Right cardiac atrium (tissue), 5 donors: Measurements from ENCODE around the gene CRYBA1. TPM values are rescaled to one million over a fixed set of nuclear protein-coding genes. Genes with fewer than 3 reads are reported as not detected.

Experiments used
- ATAC-seq, 2 donors: fragments of 200-7000 bp; cut with Tn5 transposase; one replicate each; pipeline versions ENCODE4 v1.8.0 to v1.9.1; 2020; ENCODE audit warnings: moderate library complexity in 2 of 2, mild to moderate bottlenecking in 1 of 2
- DNase-seq, 3 donors: peaks; one replicate each; pipeline ENCODE4 v3.0.0-alpha.2; 2020
- H3K27ac ChIP-seq: one replicate; pipeline ENCODE4 v1.5.1; 2013; ENCODE audit warnings: mild to moderate bottlenecking, low read length, control low read depth, moderate library complexity
- H3K27me3 ChIP-seq: one replicate; pipeline ENCODE4 v1.6.1; 2013; ENCODE audit not compliant: control insufficient read depth, insufficient read depth
- H3K4me1 ChIP-seq: one replicate; pipeline ENCODE4 v1.6.1; 2013; ENCODE audit warnings: low read length; ENCODE audit not compliant: control insufficient read depth, insufficient read depth
- H3K4me3 ChIP-seq: one replicate; pipeline ENCODE4 v1.5.1; 2013; ENCODE audit warnings: low read length, control low read depth
- H3K9me3 ChIP-seq: one replicate; pipeline ENCODE4 v1.6.1; 2013; ENCODE audit warnings: low read length; ENCODE audit not compliant: control insufficient read depth
- WGBS: extraction: QIAGEN DNeasy Blood & Tissue Kit; methylation state at CpG from one replicate; pipeline ENCODE4 v1.1.7; 2013; 5-methylcytosine and 5-hydroxymethylcytosine counted together
- intact Hi-C, 4 donors: fragments of 100-400 bp; cut with DNase I; formaldehyde crosslinking; loops; one replicate each; pipeline versions ENCODE4 v1.11.0 to v1.14.0; 2022 to 2023
- polyA plus RNA-seq: library from polyadenylated mRNA; stranded (reverse); fragments of 200-250 nt; gene quantifications from one replicate; pipeline ENCODE4 v1.2.3, GENCODE V29; 2013
- total RNA-seq, 4 donors: library from RNA; stranded (reverse); fragmentation: NEBNext Ultra II Directional; extraction: Animal tissue kit (Norgen Biotek cat#: 25700); gene quantifications; one replicate each; pipeline ENCODE4 v1.2.1, GENCODE V29; 2021
- donor health status: healthy with polysubstance abuse.
- donor health status: DM: no; HTN: yes; CAD: no.
- donor health status: DM: no; HTN: no; CAD: no.
- donor health status: DM: no; HTN: yes; CAD: no; lungs with severe emphysema.
- donor health status: DM: yes; HTN: yes; CAD: no.

CRYBA1 gene
- total and polyA plus RNA-seq, 5 donors, result not detected

- Histone ChIP-seq H3K27me3 (no peaks in the 10 kb centered on the region), H3K27ac (no peak overlapping the region), H3K9me3 (no peaks in the 10 kb centered on the region), H3K4me1 (peaks cover 9% of the 10 kb centered on the region), H3K4me3 (no peak overlapping the region)
- WGBS, result 50% methylated on average over 5 of the region's 5 CpGs
- intact Hi-C loops, result loop anchor here in 1 of 4 donors (10.0 kb wide), 1 partner anchor 129 kb away; no protein-coding TSS in a partner anchor
- no peak for ATAC-seq
- no peak for DNase-seq
These were observed 36.8 kb downstream of the CRYBA1 start for GRCh38 chr17:29283496-29283895.

DNA sequence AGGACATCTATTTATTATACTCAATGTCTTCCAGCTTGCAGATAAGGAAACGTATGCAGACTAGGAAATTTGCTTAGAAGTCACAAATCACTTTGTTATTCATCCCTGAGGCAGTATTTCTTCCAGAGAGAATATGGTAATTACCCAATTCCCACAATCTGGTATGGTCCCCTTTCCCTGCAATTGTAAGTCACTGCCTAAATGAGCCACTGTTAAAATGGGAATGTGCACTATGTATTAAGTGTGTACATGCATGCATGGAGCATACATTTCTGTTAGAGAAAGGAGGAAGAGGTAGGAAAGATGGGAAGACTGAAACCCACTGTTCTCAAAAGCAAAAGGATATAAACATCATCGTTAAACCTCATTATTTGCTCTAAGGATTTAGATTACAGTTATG, 37.3 kb downstream of the CRYBA1 start:
- Histone ChIP-seq H3K27ac (no peak overlapping the region), H3K4me3 (no peak overlapping the region), H3K4me1 (peaks cover 12% of the 10 kb centered on the region), H3K27me3 (no peaks in the 10 kb centered on the region), H3K9me3 (no peaks in the 10 kb centered on the region)
- no peak for ATAC-seq
- DNase-seq, result no peak
- intact Hi-C loops, result loop anchor here in 1 of 4 donors (10.0 kb wide), 1 partner anchor 129 kb away; no protein-coding TSS in a partner anchor
- 53% methylated on average over 2 of the region's 2 CpGs for WGBS

DNA sequence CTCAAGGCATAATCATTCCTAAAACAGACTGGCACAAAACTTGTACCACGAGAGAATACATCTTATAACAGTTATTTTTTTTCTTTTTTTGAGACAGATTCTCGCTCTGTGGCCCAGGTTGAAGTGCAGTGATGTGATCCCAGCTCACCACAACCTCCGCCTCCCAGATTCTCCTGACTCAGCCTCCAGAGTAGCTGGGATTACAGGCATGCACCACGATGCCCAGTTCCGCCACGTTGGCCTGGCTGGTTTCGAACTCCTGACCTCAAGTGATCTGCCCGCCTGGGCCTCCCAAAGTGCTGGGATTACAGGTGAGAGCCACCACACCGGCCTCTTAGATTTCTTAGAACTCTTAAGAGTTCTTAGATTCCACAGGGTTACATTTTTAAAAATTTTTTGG, 43.2 kb downstream of the CRYBA1 start:
- intact Hi-C loops, result loop anchor here in 2 of 4 donors (5.0 to 10.0 kb wide), 3 partner anchors 135 to 335 kb away; partner anchors contain the start of gene PHF12 (in 1 of the 2)
- H3K27me3 ChIP-seq, result no peaks in the 10 kb centered on the region
- no peak overlapping the region for H3K4me3 ChIP-seq
- H3K9me3 ChIP-seq, result no peaks in the 10 kb centered on the region
- ATAC-seq (no peak), DNase-seq (no peak)
- WGBS, result 84% methylated on average over 9 of the region's 9 CpGs
- H3K4me1 ChIP-seq, result peaks cover 5% of the 10 kb centered on the region
- no peak overlapping the region for H3K27ac ChIP-seq

DNA sequence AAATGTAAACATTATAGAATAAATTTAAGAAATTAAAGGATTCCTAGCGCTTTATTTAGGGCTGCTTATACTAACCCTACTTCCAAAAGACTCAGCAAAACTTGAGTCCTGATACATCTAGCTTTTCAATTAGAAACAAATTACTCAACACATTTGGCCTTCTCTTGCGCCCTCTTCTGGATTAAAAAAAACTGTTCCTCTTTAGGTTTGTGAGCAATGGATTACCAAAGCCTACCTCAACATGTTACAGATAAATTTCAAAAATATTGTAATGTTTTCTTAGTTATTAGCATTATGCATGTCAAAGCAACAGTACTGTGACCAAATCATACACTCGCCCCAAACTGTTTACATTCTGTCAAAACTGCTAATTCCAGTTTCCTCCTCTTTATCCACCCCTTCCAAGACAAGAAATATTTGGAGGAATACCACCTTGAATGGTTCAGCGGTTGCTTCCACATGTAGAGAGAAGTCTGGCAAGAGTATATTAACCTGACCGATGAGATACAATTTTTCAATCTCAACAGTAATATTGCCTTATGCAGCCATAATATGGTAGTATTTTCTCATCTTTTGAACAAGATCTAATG, 44.6 kb downstream of the CRYBA1 start:
- 14% methylated on average over 5 of the region's 5 CpGs for WGBS
- ATAC-seq, result no peak
- no peaks in the 10 kb centered on the region for H3K27me3 ChIP-seq
- no peak for DNase-seq
- H3K4me3 ChIP-seq, result peak overlapping the region; percentile 91
- peaks cover 4% of the 10 kb centered on the region for H3K4me1 ChIP-seq
- H3K27ac ChIP-seq, result no peak overlapping the region
- H3K9me3 ChIP-seq, result no peaks in the 10 kb centered on the region
- intact Hi-C loops, result loop anchor here in 1 of 4 donors (5.0 to 10.0 kb wide), 2 partner anchors 149 to 336 kb away; partner anchors contain the start of gene PHF12

GRCh38 chr17:29292071-29292991, 45.7 kb downstream of the CRYBA1 start:
- intact Hi-C loops, result loop anchor here in 1 of 4 donors (5.0 to 10.0 kb wide), 2 partner anchors 150 to 338 kb away; partner anchors contain the start of gene PHF12
- WGBS, result 1% methylated on average over 76 of the region's 77 CpGs
- H3K4me1 ChIP-seq, result peaks cover 2% of the 10 kb centered on the region
- H3K27ac ChIP-seq, result peak overlapping the region; percentile 95
- DNase-seq, result peak; percentile 80 to 91 (median 86)
- H3K4me3 ChIP-seq, result peak overlapping the region; percentile 91
- H3K9me3 ChIP-seq, result no peaks in the 10 kb centered on the region
- no peaks in the 10 kb centered on the region for H3K27me3 ChIP-seq
- peak; percentile 12 to 22 for ATAC-seq

- ATAC-seq, result peak; percentile 45 to 54
- peak overlapping the region; percentile 95 for H3K27ac ChIP-seq
- no peaks in the 10 kb centered on the region for H3K9me3 ChIP-seq
- intact Hi-C loops, result loop anchor here in 1 of 4 donors (5.0 to 10.0 kb wide), 2 partner anchors 151 to 338 kb away; partner anchors contain the start of gene PHF12
- DNase-seq, result peak; percentile 76 to 88 (median 88)
- H3K4me3 ChIP-seq, result peak overlapping the region; percentile 91
- peaks cover 2% of the 10 kb centered on the region for H3K4me1 ChIP-seq
- under 1% methylated on average over 54 of the region's 54 CpGs for WGBS
- H3K27me3 ChIP-seq, result no peaks in the 10 kb centered on the region
These were observed 46.6 kb downstream of the CRYBA1 start for GRCh38 chr17:29292992-29293889.

DNA sequence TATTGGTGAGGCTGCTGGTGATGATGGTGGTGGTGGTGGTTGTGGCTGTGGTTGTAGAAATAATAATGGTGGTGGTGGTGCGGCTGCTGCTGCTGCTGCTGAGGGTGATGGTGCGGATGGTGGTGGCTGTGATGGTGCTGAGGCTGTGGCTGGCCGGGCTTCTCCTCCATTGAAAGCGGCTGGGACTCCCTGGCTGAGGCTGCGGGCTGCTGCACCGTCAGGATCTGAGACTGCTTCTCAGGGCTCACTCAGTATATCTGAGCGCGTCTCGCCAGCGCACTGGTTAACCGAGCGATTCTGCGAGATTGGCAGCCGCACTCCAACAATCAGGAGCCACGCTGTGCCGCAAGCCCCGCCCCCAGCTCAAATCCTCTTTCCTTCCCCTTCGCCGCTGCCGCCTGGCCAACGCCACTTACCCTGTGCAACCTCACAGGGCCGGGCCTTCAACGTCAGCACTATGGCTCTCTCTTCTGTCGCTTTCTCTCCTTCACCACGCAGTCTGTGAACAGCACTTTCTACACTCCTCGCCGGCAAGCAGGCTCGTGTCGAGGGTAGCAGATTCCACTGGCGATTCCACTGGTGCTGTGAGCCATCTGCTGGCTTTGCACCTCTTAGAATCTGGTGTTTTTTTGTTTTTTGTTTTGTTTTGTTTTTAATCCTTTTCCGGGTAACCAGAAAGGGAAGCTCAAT, 47.4 kb downstream of the CRYBA1 start, which contains the start of gene NUFIP2:
NUFIP2 (minus strand) TSS at position 259 of the 690 bp plus-strand sequence; CDS start at position 170, 89 bp downstream.
- ATAC-seq, result peak; percentile 96
- peak within 1 kb of the TSS; percentile 91 for H3K4me3 ChIP-seq
- intact Hi-C loops, result loop anchor here in 1 of 4 donors (5.0 to 10.0 kb wide), 2 partner anchors 152 to 339 kb away; partner anchors contain the start of gene PHF12
- no peaks in the 10 kb centered on the region for H3K4me1 ChIP-seq
- peak within 1 kb of the TSS; percentile 97 for H3K27ac ChIP-seq
- no peaks in the 10 kb centered on the region for H3K9me3 ChIP-seq
- under 1% methylated on average over 31 of the region's 31 CpGs for WGBS
- no peaks in the 10 kb centered on the region for H3K27me3 ChIP-seq
- DNase-seq, result peak; percentile 99 to 100 (median 100)

- DNase-seq, result no peak
These were observed 47.9 kb downstream of the CRYBA1 start for GRCh38 chr17:29294580-29294900.

DNA sequence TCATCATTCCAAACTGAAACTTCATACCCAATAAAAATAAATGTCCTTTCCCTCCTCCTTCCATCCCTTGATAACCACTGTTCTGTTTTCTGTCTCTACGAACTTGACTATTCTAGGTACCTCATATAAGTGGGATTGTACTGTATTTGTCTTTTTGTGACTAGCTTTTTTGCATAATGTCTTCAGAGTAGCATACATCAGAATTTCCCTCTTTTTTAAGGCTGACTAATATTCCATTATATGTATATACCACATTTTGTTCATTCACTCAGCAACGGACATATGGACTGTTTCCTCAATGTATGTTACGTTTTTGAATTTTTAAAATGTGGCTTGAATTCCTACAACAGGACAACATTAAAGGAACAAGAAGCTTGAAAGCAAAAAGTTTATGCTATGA, 48.8 kb downstream of the CRYBA1 start:
- ATAC-seq (no peak), DNase-seq (no peak)
- H3K4me3 ChIP-seq, result no peak overlapping the region
- H3K27me3 ChIP-seq, result no peaks in the 10 kb centered on the region
- 94% methylated on average over 3 of the region's 3 CpGs for WGBS
- no peaks in the 10 kb centered on the region for H3K9me3 ChIP-seq
- H3K4me1 ChIP-seq, result no peaks in the 10 kb centered on the region
- intact Hi-C loops, result loop anchor here in 1 of 4 donors (10.0 kb wide), 1 partner anchor 341 kb away; the partner anchor contains the start of gene PHF12
- no peak overlapping the region for H3K27ac ChIP-seq

More at GRCh38 chr17:29294580-29294900, 47.9 kb downstream of the CRYBA1 start:
- H3K27ac ChIP-seq, result no peak overlapping the region
- H3K4me1 ChIP-seq, result no peaks in the 10 kb centered on the region
- peak overlapping the region; percentile 64 for H3K4me3 ChIP-seq
- WGBS, result under 1% methylated on average over 2 of the region's 2 CpGs
- no peaks in the 10 kb centered on the region for H3K27me3 ChIP-seq
- no peaks in the 10 kb centered on the region for H3K9me3 ChIP-seq
- no peak for ATAC-seq
- intact Hi-C loops, result loop anchor here in 1 of 4 donors (5.0 to 10.0 kb wide), 2 partner anchors 152 to 340 kb away; partner anchors contain the start of gene PHF12
